Neural progenitor cell (in vitro differentiated cells): ENCODE results near the gene TBC1D9.

ENCODE experiments used
- CTCF ChIP-seq: fragments of 200-600 bp; sonication (generic); IDR thresholded peaks from 2 replicates; pipeline ENCODE4 v1.5.1; 2017; ENCODE audit warnings: antibody characterized with exemption, mild to moderate bottlenecking
- EZH2 ChIP-seq: fragments of 200-600 bp; sonication (generic); IDR thresholded peaks from 2 replicates; pipeline ENCODE4 v1.6.1; 2017; ENCODE audit warnings: antibody characterized with exemption, mild to moderate bottlenecking, moderate library complexity

GRCh38 chr4:140640150-140640748 lies 115.9 kb downstream of the TBC1D9 start:
- TF ChIP-seq CTCF = no peak
- no peak for TF ChIP-seq EZH2
